NCI-H2029 treated with DMSO at 0.1 percent for 48 hours (cell line): Measurements from ENCODE around the gene ZNRF2.

ENCODE experiments used
- DNase-seq: peaks from one replicate; lab custom pipeline; 2025; lab: John Stamatoyannopoulos, UW

The ZNRF2 gene

DNA sequence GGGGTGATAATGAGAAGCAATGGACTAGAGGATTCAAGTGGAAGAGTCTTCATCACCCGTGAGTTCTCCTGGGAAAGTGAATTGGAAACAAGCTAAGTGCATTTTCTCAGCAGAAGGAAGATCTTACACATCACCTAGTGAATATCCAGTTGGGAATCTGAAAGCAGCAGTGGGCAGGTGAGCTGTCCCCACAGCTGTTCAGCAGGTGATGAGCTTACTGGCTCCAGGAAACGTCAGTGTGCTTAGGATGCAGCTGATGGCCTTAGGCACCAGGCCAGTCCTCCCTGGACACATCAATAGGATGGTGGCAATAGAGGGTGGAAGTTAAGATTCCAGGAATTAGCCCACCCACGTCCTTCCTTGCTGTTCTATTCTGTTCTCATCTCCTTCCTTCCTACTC lies 127.5 kb downstream of the ZNRF2 start:
- no peak for DNase-seq

- peak; percentile 12 for DNase-seq
Observed at GRCh38 chr7:30412782-30413504, 128.5 kb downstream of the ZNRF2 start.

- DNase-seq = no peak
Observed at GRCh38 chr7:30413864-30414263, 129.5 kb downstream of the ZNRF2 start.
